Cerebellar cortex (tissue), 1 donor: ENCODE measurements around the gene RYR3.

Source experiments
- DNase-seq: peaks from one replicate; pipeline ENCODE4 v3.0.0-alpha.2; 2015; ENCODE audit warnings: low spot score

The RYR3 gene

DNA sequence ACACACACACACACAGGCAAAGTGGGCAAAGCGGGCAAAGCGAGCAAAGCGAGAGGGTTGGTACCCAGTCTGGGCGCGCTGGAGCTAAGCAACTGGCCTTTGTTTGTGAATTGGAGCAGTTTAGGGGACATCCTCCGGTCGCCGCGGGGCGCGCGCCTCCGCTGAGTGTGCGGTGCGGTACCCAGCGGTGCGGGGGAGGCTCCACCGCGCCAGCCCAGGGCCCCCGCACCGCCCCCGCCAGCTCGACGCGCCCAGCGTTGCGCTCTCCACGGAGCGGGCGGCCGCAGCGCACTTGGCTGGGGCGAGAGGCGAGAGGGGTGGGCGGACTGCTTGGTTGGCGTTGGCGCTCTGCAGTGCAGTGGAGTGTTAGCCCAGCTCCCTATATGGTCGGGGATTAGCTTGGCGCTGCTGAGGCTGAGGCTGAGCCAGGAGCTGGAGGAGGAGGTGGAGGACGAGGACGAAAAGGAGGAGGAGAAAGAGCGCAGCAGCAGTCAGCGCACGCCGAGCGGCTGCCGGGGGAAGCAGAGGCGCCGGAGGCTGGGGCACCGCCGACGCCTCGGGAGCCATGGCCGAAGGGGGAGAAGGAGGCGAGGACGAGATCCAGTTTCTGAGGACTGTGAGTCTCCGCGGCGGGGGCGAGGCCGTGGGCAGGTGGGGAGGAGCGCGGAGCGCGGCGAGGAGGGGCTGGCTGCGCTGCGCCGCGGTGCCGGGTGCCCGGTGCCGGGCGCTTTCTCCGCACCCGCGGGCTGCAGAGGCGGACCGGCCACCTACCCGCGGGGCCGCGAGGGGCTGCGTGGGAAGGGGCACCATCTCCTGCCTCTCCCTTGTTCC is at the start of gene RYR3:
TSS of gene RYR3 (plus strand) at position 487 of the 831 bp plus-strand sequence. CDS start at position 566, 79 bp downstream.
- no peak for DNase-seq

DNA sequence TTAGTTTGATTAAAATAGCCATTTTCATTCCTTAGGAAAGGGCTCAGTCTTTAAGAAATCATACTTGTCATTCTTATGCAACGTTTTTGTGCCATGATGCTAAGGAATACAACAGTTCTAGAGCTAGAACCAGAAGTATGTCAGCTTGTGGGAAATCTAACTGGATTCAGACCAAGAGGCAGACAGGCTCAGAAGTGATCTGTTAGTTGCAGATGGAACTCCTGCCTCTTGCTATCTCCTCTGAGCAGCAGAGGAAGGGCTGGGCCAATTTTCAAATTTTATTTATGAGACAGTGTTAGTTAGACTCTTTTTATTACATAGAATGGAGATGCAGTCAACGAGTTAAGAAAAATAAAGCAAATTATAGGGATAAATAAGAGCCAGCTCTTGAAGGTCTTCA is 48.5 kb upstream of the RYR3 start:
- no peak for DNase-seq

DNA sequence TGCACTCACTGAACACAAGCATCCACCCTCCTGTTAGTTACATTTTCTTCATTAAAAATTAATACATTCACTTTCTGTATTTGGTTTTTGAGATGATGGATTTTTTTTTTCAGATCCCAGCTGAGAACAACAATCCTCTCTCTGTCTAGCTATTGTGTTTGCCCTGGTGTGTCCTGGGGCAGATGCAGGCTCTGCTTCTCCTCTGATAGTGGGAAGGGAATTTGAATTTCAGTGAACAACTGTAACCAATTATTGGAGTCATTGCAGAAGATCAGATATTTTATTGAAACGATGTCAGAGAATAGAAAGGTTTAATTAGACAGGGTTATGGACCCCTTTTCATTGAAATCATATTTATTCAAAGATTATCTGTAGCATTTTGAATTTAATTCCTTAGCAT is 33.1 kb upstream of the RYR3 start:
- DNase-seq = no peak

DNA sequence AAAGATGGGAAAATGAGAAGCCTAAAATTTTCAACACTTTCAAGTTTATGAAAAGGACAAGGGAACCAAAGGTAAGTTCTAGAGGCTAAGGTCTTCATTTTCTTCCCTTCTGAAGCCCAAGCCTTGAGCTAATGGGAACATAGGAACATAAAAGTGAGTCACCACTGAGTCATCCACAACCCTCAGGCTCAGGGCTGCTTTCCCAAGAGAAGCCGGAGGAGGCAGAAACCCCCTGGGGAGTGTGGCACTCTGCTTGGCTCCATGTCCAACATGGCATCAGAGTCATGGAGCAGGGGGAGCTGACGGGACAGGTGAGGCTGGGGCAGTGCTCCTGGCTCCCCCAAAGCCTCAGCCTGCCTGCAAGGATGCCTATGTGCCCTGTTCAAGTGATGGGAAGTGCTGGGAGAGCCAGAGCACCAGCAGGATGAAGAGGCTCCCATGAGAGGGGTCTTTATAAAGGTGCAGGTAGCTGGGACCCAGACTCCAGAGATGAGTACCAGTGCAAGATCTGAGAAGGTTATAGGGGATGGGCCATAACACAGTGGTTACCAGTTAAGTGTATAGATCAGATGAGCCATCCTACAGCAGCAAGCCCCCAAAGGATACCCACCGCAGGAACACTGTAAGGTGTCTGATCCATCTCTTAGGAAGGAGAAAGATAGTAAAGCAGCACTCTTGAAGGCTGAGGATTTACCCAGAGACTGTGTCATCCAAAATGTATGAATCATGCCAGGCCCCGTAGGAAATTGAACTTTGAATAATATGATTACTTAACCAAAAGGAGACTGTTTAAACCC is 31.8 kb upstream of the RYR3 start:
- no peak for DNase-seq

DNA sequence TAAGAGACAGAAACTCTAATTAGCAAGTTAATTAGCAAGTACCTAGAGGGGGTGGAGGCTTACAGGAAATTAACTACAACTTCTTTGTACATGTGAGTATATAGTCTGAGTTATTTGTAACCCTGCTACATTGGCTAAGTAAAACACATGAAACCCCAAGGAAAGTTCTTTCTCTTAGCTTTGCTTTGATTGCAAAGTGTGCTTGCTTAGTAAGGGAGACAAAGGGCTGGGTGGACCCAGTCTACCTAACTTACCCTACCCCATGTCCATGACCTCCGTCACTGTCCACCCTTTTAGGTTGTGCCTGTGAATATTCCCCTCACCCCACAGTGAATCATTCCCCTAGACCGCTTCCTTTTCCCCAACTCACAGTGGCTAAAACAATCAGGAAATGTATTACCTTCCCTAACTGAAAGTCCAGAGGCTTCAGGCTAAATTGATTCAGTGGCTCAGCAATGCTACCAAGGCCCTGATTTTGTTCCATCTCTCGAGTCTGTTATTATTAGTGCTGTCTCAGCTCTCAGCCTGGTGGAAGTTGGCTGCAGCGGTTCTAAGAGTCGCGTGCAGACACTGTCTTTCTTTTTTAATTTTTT is 31.1 kb upstream of the RYR3 start:
- no peak for DNase-seq

DNA sequence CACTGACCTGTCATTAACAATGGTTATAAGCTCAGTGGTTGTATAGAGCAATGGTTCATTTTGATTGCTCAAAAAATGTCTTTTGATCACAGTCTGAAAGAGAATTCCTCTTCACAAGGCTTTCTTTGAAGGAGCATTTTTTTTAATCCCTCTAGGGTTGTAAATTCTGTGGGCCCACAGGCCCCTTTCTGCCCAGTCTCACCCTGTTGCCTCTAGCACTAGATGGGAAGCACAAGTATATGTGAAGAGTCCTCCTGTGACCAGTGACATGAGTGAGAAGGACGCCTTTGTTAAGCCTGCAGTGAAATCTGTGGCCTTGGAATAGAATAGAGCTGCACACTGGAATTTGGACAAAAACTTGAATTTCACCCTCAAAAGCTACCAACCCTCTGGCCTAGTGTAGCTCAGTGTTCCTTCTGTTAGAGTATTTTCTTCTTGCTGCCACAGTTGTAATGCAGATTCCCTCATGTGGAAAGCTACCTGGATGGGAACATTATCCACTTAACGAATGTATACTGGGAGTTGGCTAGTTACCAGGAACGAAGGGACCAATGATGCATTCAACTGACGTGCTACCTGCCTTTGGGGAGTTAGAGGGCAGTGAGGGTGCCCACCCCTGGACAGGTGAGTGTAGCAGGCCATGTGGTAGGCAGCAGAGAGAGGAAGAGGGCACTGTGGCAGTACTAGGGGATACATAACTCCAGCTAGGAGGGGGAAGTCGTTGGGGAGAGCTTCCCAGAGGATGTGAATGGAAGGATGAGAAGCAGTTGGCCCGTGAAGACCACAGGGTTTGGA is 28.3 kb upstream of the RYR3 start:
- DNase-seq = no peak

DNA sequence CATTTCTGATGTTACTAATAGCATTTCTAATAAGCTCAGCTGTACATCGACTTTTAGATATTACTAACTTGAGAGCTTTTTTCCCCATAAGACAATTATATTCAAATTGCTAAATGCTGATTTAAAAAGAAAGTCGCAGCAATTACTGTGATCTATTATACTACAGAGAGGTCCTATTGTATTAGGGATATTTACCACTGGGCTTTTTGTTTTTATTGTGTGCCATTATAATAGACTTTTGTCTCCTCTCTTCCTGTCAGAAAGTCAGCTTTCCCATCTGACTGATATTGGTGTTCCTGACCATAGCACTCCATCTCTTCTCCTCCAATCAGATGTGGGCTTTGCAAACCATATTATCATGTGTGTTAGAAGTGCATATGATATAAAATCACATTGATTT is 27.2 kb upstream of the RYR3 start:
- DNase-seq = no peak

DNA sequence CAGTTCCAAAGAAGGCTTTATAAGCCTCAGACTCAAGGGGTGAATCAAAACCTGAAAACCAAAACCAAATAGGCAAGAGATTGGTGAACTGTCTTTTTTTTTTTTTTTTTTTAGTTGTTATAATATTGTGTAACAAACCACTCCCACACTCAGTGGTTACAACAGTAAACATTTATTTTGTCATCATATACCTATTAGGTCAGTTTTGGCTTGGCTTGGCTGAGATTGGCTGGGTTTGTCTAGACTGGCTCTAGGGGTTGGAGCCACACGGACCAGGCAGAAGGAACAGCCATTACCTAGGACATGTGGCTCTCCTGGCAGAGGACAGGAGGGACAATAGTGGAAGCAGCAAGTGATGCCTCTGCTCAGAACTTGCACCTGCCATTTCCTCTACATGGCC is 26.4 kb upstream of the RYR3 start:
- DNase-seq = no peak

DNA sequence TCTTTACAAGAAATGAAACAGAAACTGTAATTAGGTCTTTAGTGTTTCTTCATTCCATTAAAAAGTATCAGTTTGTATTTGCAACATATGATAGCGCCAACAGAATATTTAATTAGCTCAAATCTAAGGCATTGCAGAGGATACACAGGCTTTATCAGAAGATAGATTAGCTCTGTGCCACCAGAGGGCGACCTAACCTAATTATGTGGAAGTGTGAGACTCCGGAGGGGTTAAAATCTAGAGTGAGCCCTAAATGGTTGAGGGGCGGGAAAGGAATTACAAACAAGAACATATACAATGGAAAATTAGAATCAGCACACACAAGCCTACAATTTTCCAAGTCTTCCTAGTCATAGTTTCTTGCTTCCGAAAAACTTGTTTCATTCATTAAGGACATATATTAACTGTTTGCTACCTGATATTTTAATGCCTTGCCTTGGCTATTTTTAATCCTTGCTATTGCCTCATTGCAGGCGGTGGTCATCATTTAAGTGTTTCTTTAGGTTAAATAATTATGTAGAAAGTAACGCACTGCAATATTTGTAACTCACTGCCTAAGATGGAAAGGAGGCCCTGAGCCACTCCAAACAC is 18.0 kb upstream of the RYR3 start:
- DNase-seq = peak; percentile 45

DNA sequence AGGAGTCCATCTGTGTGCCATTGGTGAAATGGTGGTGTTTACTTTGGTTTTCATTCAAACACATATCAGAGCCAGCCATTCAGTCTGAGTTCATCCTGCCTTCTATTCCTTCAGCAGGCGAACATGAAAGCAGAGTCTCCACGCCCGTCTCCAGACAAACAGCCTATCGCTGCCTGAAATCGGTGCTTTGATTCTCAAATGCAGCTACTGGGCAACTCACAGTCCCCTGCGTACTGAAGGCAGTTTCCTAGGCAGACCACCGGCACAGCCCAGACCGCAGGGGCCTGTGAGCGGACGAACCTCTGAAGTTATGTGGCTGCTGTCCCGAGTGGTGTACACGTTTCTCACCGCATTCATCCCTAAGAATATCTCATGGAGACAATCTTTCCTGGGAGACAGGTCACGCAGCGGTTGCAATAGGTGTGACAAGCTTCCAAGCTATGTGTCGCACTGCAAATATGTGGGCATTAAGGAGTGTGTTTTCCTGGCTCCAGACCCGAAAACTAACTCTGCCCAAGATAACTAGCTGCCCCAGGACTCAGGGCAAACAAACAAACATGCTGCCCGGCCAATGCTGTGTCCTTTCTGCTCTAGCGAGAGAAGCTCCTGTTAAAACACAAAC is 16.9 kb upstream of the RYR3 start:
- no peak for DNase-seq

DNA sequence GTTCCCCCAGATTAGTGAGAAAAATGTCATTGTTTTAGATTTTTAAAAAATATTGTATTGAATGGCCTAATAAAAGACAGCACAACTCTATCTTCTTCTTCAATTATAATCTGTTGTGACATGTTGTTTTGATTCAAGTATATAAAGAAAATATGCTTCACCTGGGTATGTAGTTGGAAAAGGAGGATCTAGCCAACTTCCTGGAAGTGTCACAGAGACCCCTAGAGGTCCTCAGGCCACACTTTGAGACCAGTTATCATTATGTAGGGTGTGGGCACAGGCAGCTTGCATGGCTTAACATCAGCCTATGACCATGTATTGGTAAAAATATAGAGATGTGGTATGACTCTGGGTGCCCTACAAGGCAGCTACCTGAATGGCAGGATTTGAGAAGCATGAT is 14.7 kb upstream of the RYR3 start:
- DNase-seq = no peak

DNA sequence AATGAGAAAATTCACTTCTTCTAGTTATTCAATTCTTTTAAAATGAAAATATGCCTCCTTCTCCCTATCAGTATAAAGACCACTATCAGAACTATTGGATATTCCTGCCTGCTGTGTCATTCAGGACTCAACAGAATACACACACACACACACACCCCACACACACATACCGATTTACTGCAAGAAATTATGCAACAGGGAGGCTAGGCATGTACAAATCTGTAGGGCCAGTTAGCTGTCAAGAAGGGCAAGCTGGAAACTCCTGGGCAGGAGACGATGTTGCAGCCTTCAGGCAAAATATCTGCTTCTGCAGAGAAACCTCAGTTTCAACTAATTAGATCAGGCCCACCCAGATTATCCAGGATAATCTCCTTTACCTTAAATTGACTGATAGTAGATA is 13.9 kb upstream of the RYR3 start:
- no peak for DNase-seq

DNA sequence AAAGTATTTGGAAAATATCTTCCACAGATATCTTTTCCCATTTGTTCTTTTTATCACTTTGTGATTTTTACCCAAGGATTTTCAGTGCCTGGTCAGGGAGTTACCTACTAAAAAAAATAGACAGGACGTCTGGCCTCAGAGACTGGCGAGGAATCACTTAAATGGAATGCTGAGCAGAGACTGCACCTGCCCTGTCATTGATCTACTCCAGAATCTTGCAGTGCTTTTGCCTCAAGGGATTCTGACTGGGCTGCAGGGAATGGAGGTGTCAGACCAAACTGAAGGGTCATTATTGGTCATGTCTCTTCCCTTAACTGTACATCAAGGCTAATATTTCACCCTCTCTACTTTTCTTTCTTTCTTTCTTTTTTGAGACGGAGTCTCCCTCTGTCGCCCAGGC is 12.1 kb upstream of the RYR3 start:
- no peak for DNase-seq

DNA sequence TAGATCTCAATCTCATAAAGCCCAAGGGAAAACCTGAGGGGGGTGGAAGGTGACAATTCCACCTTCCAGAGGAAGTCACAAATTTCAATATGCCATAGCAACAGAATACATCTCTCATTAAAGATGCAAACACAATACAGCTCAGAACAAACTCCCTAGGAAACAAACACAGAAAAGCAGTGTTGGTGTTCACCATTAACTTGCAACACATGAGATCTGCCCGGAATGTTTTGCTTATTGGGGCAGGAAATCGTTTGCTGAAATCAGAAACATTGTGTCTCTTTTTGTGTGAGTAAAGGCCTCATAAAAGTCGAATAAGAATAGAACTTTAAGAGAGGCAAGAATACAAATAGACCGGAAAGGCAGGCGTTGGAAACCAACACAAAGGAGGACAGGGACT is 5.8 kb upstream of the RYR3 start:
- DNase-seq = peak; percentile 2

DNA sequence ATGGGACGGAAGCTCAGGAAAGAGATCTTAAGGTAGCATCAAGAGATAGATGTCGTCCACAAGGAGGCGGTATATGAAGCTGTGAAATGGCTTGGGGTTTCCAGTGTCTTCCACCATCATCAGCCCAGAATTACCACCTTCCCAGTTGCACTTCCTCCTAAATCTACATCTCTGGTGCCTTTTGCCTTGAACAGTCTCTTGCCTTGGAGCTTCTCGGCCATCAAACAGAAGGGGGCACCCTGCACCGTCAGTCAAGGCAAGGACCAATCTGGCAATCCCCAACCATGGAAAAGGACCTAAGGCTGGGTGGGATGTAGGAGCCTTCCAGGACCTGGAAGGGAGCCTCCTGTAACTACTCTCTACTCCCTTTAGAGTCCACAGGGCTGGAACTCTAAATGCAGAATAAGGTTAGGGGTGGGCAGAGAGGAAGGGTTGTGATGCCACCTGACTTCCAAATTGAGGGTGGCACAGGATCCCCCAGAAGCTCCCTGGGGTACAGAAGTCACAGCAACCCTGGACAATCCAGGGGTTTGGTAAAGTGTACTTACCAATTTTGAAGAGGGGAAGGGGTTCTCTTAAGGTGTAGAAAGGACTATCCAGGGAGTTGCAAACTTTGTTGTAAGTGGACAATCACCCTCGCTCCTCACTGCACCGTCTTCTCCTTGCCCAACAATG is 1.0 kb upstream of the RYR3 start:
- peak; percentile 8 for DNase-seq

DNA sequence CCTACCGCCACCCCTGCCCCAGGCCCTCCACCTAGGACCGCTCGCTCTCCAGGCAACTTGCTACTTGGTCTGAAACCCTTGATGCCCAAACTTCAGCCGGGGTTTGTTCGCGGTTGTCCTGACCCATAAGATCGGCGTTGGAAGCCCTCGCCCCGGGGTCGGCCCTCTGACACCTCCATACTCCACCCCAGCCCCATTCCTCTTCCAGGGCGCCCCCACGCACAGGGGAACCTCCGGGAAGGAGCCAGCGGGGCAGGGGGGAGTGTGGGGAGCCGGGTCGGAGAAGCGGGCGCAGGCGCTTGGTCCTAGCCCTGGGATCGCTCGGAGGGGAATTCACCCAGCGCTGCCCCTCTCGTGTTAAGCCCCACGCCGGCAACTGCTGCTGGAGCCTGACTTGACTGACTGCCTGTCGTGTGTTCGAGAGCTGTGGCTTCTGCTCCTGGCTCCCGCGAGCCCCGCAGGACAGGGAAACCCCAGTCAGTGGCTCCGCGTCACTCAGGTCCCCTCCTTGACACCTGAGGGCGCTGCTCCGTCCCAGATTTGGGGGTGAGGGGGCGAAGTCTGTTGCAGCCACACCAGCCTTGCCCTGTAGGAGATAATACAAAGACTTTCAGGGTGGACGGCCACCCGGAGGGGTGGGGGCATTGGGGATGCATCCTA is 675 bp downstream of the RYR3 start:
- no peak for DNase-seq

DNA sequence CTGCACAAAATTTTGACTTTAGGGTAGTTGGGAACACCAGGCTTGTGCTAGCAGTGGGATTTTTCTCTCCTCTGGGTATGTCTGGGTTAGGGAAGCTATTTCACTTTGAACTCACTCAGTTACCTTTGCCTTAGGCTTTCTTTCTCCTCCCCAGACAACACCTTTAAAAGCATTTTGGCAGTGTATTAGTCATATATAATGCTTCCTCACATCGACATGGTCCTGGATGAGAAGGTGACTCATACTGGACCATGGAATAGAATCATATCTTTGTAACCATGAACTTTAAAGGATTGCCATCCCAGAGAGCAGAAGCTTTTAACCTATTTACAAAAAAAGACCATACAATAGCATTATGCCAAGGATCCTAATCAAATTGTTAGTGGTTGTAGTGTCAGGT is 2.7 kb downstream of the RYR3 start:
- no peak for DNase-seq

DNA sequence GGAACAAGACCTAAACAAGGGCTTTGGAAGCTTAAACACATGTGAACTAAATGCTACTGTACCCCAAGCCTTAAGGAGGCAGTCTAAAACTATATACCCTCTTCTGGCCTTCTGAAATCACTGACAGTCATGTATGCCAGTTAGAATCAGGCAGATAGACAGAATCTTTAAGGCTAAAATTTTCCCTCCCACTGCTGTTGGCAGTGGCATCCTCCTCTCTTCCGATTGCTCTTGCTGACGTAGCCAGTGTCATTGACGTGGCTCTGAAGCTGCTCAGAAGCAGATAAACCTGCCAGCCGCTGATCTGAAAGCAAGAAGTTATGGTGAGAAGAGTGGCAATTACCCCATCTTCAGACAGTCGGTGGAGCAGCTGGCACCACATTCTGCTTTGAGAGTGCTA is 3.3 kb downstream of the RYR3 start:
- no peak for DNase-seq

DNA sequence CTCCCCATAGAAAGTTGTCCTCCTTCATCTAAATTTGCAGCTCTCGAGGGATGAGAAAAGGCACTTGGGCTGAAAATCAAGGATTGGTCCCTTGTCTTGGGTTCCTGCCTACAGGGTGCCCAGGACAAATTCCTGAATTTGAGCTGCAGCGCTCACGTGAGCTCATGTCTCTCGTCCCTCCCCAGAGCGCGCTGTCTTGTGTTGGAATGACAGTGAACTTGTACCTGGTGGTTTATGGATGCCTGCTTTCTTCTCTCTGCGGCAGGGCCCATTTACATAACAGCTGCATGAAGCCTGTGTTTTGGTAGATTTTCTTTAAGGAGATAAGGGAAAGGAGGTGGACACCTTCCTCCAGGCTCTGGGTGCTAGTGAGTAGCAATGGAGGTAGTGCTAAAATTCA is 4.3 kb downstream of the RYR3 start:
- DNase-seq = no peak

DNA sequence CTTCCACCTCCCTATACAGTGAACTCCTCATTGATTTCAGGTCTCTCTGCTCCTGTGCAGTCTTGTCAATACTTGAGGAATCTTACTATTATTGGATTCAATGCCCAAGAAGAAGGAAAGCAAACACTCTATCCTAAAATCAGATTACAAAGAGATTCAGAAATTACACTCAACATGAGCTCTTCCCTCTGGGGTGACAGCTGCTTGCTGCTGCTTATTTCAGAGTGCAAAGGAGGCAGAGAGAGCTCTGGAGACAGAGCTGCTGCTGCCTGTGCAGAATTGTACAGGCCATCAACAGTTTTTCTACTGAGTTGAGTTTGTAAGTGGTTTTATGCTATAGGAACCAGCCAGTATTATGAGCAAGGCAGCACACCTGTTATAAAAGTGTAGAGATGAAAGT is 7.1 kb downstream of the RYR3 start:
- DNase-seq = no peak
